Pancreas (tissue), 10 donors: ENCODE measurements around the gene NBPF20. TPM values are rescaled to one million over a fixed set of nuclear protein-coding genes. Genes with fewer than 3 reads are reported as not detected.
"Not testable (repeated sequence)": the region's sequence is repeated elsewhere in the genome, so short reads cannot be mapped to it uniquely, and the experiment has no call there.

Experiments used
- ATAC-seq, 4 donors: fragments of 200-7000 bp; cut with Tn5 transposase; one replicate each; pipeline versions ENCODE4 v1.8.0 to v1.9.1; 2020; ENCODE audit warnings: mild to moderate bottlenecking in 4 of 4, moderate library complexity in 4 of 4
- DNase-seq, 6 donors: peaks; one replicate each; pipeline ENCODE4 v3.0.0-alpha.2; 2020
- FAIRE-seq: peaks from 2 replicates; lab custom pipeline; 2012; peaks lifted over from hg19 to GRCh38; lab: Jason Lieb, UNC
- H3K27ac ChIP-seq, 4 donors: fragments of 200-600 bp; sonication (generic); 1 replicate in 3 of 4; 2 replicates in 1 of 4; pipeline versions ENCODE4 v1.5.0 to v1.8.0; 2020
- H3K27me3 ChIP-seq, 4 donors: fragments of 200-600 bp; one replicate each; pipeline ENCODE4 v1.8.0; 2021
- H3K36me3 ChIP-seq, 3 donors: fragments of 200-600 bp; sonication (generic) in 1 of 3; one replicate each; pipeline versions ENCODE4 v1.5.0 to v1.8.0; 2020 to 2021
- H3K4me1 ChIP-seq, 3 donors: fragments of 200-600 bp; one replicate each; pipeline ENCODE4 v1.8.0; 2021
- H3K4me3 ChIP-seq, 4 donors: fragments of 200-600 bp; sonication (generic) in 2 of 4; one replicate each; pipeline versions ENCODE4 v1.5.0 to v1.8.0; 2020 to 2021
- H3K9me3 ChIP-seq, 4 donors: fragments of 200-600 bp; one replicate each; pipeline ENCODE4 v1.8.0; 2021
- WGBS, 2 donors: extraction: QIAGEN DNeasy Blood & Tissue Kit; methylation state at CpG; one replicate each; pipeline ENCODE4 v1.1.7; 2013; 5-methylcytosine and 5-hydroxymethylcytosine counted together
- intact Hi-C, 3 donors: fragments of 100-400 bp; cut with DNase I; formaldehyde crosslinking; loops; one replicate each; pipeline versions ENCODE4 v1.11.1 to v1.14.2; 2022
- polyA plus RNA-seq, 2 donors: library from polyadenylated mRNA; stranded (reverse); fragments of 200-250 nt; gene quantifications; one replicate each; pipeline ENCODE4 v1.2.3, GENCODE V29; 2013
- total RNA-seq, 6 donors: library from RNA; stranded (reverse); fragmentation: NEBNext Ultra II Directional in 4 of 6; extraction: Animal tissue kit (Norgen Biotek cat#: 25700) in 4 of 6; gene quantifications; one replicate each; pipeline versions ENCODE4 v1.2.1 to v1.2.4, GENCODE V29; 2021 to 2023
- donor health status: healthy with polysubstance abuse.
- donor health status: DM: no; HTN: no; CAD: no; lungs with moderate emphysema.
- donor health status: DM: no; HTN: no; CAD: no.
- donor health status: control.
- donor health status: control.
- donor health status: Bipolar disorder and iron deficiency.
- donor health status: DM: yes; HTN: yes; CAD: no.
- donor health status: DM: no; HTN: no; CAD: no.
- donor health status: DM: no; HTN: no; CAD: no.
- donor health status: DM: yes; HTN: yes; CAD: no.

NBPF20 gene
- total and polyA plus RNA-seq, 8 donors, result 0.66 to 3.5 (median 2.0) TPM

DNA sequence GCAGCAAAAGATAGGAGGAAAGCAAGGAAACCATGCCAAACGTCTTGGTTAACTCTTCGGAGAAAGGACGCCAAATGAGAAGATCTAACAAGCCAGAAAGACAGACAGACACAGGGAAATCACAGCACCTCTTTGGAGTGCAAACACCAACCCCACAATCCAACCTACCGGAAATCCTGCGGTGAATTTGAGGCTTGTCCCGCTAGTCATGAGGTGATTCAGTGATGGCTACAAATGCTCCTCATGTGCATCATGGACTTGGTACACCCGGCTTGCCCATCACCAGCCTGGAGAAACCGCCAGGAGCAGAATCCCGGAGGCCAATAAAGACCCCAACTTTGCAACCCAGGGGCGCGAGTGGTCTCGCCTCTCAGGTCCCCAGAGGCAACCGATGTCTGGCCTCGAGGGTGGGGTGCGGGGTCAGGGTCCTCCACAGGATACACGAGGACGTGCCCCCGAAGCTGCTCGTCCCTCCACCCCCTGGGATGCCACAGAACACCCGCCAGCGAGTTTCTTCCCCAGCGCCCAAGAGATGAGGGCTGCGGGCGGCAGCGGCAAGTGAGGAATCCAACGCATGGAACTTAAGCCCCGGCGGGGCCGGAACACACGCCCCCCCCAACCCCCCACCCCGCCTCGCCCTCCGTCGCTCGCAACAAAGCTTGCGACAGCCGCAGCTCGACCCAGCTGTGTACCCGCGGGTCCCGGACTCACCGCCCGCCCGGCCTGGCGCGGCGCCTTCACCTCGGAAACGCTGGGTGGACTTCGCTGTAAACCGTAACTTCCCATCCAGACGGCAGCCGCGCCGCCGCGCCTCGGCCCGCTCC lies 579 bp downstream of the NBPF20 start:
- Histone ChIP-seq H3K4me3 (peak overlapping the region; percentile 29 to 65 (median 48)), H3K27me3 (peaks cover 0 to 16% (median 0%) of the 10 kb centered on the region in 4 donors)
- DNase-seq (peak in 1 of 6 donors; percentile 13), ATAC-seq (peak; percentile 80 to 95 (median 89))
- H3K4me1 ChIP-seq, H3K27ac ChIP-seq, H3K9me3 ChIP-seq, intact Hi-C loops, FAIRE-seq, H3K36me3 ChIP-seq: not testable (repeated sequence)
- WGBS, 2 donors, result 0 to 2% methylated on average over 15 to 41 of the region's 59 CpGs

- H3K27ac ChIP-seq, H3K27me3 ChIP-seq, FAIRE-seq, DNase-seq, intact Hi-C loops, H3K9me3 ChIP-seq, H3K4me1 ChIP-seq, ATAC-seq, H3K4me3 ChIP-seq, H3K36me3 ChIP-seq: not testable (repeated sequence)
- 86 to 91% methylated on average over 4 to 7 of the region's 8 CpGs for WGBS, 2 donors
Observed at GRCh38 chr1:145415149-145415548, 10.3 kb downstream of the NBPF20 start.

- 87 to 95% methylated on average over 13 of the region's 14 CpGs for WGBS, 2 donors
- H3K4me3 ChIP-seq, intact Hi-C loops, DNase-seq, H3K27ac ChIP-seq, H3K27me3 ChIP-seq, ATAC-seq, H3K9me3 ChIP-seq, H3K36me3 ChIP-seq, H3K4me1 ChIP-seq, FAIRE-seq: not testable (repeated sequence)
Observed at GRCh38 chr1:145407266-145407665, 18.1 kb downstream of the NBPF20 start.

- H3K27me3 ChIP-seq, DNase-seq, intact Hi-C loops, ATAC-seq, H3K27ac ChIP-seq, FAIRE-seq, H3K9me3 ChIP-seq, H3K36me3 ChIP-seq, H3K4me1 ChIP-seq, H3K4me3 ChIP-seq: not testable (repeated sequence)
- WGBS, 2 donors, result 41 to 42% methylated on average over 4 of the region's 7 CpGs
Observed at GRCh38 chr1:145404949-145405348, 20.5 kb downstream of the NBPF20 start.

- H3K4me1 ChIP-seq, H3K27ac ChIP-seq, H3K27me3 ChIP-seq, H3K4me3 ChIP-seq, FAIRE-seq, DNase-seq, ATAC-seq, H3K36me3 ChIP-seq, intact Hi-C loops, H3K9me3 ChIP-seq: not testable (repeated sequence)
- 87 to 88% methylated on average over 6 of the region's 6 CpGs for WGBS, 2 donors
Observed at GRCh38 chr1:145400701-145401100, 24.7 kb downstream of the NBPF20 start.

Other genes starting within 250 kb of the NBPF20 start
- not detected for gene PPIAL4D, start 183.4 kb downstream of the NBPF20 start, total RNA-seq
- not detected for gene PPIAL4D, start 183.4 kb downstream of the NBPF20 start, polyA plus RNA-seq
- gene GPR89A, start 182.4 kb upstream of the NBPF20 start, total RNA-seq, result 10 to 100 TPM in 5 of 6 donors, 1 to 10 TPM in 1; 9.3 to 18.9 (median 12.2) TPM
- 10 to 100 TPM; 12.0 to 16.4 TPM for gene GPR89A, start 182.4 kb upstream of the NBPF20 start, polyA plus RNA-seq